Stimulated activated CD8-positive, alpha-beta memory T cell treated with anti-CD3 and anti-CD28 coated beads, Interleukin-2, amount 100 ng/mL, for 1 hour (primary cell): ENCODE data around the gene P2RY14.

Source experiments
- DNase-seq, 2 donors: peaks; one replicate each; pipeline ENCODE4 v3.0.0-alpha.2; 2020; ENCODE audit warnings: low read depth in 2 of 2

Gene P2RY14

DNA sequence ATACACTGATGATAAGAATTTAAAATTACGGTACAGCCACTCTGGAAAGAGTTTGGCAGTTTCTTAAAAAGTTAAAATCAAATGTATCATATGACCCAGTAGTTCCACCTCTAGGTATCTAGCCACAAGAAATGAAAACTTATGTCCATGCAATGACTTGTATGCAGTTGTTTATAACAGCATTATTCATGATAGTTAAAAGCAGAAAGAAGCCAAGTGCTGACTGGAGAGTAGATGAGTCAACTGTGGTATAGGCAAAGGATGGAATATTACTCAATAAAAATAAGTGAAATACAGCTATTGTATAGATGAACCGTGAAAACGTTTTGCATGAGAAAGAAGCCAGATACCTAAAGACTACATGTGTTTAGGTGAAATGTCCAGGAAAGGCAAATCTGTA is 23.4 kb upstream of the P2RY14 start:
- DNase-seq: no peak

DNA sequence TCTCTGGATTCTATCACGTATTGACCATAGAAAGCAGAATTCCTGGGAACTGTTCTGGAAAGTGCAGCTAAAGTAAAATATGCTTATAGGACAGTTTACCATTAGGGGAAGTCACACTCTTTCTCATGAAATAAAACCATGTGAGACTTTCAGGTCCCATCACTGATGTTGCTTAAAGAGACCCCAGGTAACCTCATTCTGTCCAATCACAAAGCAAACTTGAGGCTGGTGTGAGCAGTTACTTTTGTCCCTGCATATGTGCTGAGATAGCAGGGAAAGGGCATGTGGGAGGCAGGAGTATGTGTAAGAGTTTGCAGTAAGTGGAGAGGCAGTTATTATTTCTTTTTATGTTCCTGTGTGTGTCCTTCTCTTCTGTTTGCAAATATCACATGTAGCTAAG is 22.2 kb upstream of the P2RY14 start:
- no peak for DNase-seq

DNA sequence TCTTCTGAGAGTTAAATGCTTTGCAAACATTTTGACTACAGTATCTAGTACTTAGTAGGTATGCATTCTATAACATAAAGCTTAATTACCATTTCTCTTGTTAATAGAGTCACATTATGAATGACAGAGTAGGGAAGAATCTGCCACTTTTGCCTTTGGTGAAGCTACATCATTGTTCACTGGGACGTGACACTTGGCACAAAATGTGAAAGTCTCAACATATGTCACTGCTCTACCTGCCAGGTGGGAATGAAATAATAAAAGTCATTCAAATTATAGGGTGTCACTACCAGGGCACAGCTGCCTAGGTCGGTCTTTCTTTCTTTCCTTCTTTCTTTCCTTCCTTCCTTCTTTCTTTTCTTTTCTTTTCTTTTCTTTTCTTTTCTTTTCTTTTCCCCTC is 20.7 kb upstream of the P2RY14 start:
- no peak for DNase-seq

DNA sequence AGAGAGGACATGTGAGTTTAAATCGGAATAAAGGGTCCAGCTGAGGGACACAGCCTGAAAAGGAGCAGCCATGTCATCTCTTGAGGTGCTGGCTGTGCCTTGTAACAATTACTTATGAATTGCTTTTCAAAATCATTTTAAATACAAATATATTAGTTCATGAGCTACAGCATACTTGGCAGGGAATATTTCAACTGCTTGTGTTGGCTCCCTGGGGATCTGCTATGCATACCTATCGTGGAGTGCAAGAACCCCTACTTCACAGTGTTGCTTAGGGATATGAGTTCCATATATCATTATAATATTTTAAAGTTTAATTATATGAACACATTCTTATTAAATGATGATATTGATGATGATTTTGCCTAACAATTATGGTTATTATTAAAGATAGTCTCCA is 19.1 kb upstream of the P2RY14 start:
- DNase-seq: no peak

DNA sequence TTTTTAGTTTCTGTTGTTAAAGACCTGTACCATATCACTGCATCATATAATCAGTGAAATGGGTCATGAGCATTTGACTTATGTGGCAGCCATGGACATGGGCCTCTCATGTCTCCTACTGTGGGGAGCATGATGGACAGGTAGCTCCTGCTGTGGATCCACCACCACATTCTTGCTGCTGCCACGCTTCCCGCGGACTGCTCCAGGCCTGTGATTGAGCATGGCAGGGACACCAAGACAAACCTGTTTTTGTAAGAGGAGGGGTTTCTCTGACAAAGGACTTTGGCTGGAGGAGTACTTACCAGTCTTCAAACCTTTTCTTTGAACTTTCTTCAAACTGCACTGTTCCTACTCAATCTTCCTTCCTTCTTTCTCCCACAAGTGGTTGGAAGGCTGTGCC is 17.9 kb upstream of the P2RY14 start:
- DNase-seq: no peak

DNA sequence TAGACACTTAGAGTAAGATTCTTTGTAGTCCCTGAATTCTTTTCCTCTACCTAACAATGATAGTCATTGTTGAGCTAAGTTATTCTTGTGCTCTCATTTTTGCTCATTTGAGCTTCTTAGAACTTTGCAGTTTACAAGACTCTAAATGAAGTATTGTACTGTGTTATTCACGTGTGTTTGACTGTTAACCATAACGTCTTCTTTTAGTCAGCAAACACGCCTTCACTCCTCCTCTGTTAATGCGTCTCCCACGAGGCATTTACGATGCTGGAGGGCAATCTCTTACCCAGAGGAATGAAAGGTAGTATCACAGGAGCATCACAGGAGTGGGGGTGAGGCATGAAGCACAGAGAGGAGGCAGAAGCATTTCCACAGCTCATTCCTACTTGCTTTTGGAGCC is 14.8 kb upstream of the P2RY14 start:
- DNase-seq: no peak

DNA sequence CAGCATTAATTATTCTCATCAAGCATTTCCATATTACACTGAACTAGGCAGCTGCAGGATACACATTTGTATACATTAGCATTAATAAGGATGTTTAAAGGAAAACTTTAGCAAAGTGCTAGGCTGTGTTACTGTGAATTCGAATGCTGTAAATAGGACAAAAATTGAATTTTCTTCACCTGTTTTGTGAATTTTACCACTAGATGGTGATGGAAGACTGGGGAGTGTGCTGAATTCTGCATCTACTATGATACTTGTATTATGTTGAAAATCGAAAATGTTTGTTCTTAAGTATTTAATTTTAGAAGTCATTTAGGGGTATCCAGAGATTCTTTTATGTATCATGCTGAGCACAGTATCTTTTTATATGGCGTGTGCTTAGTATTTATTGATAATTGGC is 12.3 kb upstream of the P2RY14 start:
- DNase-seq: no peak

DNA sequence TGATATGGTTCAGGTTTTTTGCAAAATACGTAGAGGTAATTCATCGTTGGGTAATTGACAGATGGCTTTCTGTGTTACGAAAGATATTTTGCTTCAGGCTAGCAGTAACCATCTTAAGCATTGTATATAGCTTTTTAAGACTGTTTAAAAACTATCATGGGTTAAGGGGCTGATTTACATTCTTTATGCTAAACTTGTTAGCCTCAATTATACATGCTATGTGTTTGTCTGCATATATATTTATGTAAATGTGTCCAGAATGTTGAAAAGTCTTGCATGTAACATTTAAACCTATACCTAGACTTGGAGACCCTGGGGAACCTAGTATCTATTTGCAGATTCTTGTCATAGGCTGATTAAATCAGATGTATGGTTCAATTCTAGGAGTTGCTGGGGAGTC is 11.1 kb upstream of the P2RY14 start:
- DNase-seq: no peak

DNA sequence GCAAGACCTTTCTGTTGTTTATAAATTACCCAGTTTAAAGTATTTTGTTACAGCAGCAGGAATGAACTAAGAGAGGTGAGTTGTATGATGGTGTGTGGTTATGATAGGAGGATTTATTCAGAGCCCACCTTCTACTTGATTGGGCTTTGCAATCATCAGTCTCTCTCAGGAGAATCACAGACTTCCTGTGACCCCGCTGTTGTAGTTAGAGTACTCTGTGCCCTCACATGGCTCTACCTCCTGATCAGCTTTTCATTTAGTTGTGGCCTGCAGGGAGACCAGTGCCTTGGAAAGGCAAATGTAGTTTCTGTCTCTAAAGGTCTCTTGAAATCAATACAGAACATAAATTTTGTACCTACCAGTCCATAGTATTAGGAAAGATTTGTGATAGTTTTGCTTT is 7.6 kb upstream of the P2RY14 start:
- no peak for DNase-seq

DNA sequence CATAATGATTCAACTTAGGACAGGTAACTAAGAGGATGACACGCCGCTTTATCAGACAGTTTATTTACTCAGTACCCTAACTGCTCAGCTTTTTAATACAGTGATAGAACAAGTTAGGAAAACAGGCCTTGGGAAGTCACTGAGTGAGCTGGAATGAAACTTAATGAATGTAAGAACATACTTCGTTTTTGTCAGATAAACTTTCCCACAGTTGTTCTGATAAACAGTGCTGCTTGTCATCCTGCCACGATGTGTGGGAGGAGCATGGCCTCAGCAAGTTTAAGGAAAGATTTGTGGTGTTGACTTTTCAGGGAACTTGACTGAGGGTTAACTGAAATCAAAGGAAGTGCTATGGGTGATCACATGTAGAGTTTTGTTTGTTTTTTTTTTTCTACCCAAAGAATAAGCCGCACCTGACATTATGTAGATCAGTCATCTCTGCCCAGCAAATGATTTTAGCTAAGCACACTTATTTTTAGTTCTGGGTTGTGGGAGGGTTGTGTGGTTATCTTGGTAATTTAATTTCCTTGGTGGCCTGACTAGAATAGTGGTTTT is 5.6 kb upstream of the P2RY14 start:
- no peak for DNase-seq

DNA sequence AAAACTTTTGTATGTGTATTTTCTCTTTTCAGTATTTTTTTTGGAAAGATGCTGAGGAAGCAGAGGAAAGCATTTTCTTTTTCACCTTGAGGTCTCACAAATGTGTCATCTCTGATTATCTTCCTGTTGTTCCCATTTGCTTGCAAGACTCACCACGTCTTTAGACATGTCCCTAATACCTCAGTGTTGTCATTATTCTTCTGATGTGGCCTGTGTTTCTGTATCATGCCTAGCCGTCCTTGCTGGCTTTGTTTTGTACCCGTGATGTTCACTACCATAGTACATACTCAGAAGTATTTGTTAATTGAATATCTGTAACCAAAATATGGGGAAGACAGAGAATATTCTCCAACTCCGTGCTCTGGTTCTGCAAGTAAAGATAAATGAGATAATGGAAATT is 5.0 kb upstream of the P2RY14 start:
- DNase-seq: no peak

DNA sequence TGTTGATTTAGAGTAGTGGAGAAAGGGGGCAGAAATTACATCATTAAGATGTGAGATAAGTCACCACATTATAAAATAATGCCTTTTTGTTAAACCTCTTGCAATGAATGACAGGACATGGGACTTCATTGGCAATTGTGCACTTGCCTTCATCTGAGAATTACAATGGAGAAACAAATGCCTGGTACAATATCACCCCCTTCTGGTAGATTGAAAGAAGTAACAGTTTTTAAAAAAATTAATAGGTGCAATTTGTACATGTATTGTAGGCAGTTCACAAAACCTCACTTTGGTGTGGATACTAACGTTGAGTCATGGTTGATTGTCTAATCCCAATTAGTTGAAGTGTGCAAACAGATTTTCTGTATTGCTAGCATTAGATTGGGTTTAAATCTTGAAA is 4.6 kb upstream of the P2RY14 start:
- no peak for DNase-seq

DNA sequence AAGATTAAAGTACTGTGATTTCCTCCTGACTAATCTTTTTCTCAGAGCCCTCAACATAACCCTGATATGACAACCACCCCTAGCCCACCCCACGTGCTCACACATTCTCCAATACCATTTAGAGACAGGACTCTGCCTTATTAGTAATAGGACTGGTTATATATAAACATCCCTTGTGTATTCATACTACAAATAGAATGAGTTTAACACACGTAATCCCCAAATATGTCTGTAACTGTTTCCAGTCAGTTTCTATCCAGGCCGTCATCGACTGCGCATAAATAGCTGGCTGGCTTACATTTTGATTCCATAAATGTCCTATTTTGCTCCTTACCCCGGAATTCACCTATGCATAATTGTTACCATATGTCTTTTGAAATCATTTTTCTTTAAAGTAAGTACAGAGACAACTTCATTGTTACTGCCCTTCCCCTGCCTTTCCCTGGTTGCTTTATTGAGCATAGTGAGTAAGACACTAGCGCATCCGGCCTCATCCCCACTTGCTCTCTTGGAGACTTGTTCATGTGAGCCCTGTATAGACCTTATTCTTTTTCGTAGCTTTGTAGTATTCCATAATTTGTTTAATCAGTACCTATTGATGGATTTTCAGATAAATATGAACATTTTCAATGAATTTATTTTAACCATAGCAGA is 3.5 kb upstream of the P2RY14 start:
- no peak for DNase-seq

DNA sequence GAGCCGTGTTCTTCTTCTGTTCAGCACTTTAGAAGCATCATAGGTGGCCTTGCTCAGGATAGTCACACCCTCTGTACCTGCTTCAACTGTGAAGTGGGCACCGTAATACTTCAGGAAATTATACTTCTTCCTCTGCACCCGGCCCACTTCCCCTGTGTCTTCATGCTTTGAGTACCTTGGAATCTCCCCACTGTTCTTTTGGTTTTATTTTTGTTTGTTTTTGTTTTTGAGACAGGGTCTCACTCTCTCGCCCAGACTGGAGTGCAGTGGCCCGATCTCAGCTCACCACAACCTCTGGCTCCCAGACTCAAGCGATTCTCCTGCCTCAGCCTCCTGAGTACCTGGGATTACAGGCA is 1.7 kb downstream of the P2RY14 start:
- no peak for DNase-seq

DNA sequence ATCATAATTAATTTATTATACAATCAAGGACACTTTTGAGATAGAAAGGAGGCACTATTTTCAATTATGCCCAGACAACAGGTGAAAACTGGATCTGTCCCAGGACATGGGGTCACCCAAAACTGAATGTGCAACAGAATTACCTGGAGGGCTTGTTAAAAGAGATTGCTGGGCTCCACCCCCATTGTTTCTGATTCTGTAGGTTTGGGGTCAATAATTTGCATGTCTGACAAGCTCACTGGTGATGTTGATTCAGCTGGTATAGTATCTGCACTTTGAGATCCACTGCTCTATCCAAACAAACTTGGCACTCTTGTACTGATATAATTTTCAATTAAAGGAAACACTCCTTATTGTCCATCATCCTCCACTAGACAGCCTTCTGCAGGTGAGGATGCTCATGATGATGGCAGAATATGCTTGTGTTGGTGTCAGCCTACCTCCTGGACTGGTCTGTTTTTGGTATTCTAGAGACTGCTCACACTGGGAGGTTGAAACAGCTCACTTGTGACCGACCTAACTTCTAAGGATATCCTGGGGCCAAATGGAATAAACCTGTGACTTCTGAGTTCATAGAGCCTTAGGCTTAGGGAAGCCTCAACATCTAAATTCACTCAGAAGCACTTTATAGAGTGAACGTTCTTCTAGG is 2.2 kb downstream of the P2RY14 start:
- DNase-seq: no peak

DNA sequence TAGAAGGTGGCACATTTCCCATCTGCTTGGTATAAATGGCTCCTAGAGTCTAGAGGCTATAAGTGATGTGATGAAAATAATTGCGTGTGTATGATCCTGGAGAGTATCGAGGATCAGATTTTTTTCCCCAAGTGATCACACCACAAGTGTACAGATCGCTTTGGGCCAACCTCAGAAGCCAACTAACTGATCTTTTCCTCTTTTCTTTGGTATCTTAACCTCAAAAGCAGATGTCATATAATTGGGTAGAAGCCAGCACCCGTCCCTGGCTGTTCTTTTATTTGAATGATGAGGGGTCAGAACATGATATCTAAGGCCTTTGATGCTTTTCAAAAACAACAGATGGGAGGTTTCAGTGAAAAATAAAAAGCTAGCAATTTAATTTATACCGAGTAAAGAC is 3.3 kb downstream of the P2RY14 start:
- no peak for DNase-seq

DNA sequence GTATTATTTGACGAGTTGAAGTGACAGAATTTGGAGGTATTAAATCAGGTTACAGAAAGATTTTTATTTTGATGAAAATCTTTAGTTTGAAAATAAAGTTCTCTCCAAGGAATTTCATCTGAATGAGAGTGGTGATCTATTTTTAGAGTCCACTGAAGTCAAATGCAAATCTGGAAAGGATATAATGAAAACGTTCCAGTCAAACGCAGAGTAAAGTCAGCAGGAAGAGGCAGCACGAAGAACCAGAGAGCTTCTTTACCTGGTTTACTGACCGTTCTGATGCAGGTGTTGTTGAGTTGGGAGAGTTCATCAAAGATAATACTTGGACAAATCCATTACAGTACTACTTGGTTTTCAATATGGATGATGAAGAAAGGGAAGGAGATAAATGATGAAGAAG is 8.7 kb downstream of the P2RY14 start:
- no peak for DNase-seq

DNA sequence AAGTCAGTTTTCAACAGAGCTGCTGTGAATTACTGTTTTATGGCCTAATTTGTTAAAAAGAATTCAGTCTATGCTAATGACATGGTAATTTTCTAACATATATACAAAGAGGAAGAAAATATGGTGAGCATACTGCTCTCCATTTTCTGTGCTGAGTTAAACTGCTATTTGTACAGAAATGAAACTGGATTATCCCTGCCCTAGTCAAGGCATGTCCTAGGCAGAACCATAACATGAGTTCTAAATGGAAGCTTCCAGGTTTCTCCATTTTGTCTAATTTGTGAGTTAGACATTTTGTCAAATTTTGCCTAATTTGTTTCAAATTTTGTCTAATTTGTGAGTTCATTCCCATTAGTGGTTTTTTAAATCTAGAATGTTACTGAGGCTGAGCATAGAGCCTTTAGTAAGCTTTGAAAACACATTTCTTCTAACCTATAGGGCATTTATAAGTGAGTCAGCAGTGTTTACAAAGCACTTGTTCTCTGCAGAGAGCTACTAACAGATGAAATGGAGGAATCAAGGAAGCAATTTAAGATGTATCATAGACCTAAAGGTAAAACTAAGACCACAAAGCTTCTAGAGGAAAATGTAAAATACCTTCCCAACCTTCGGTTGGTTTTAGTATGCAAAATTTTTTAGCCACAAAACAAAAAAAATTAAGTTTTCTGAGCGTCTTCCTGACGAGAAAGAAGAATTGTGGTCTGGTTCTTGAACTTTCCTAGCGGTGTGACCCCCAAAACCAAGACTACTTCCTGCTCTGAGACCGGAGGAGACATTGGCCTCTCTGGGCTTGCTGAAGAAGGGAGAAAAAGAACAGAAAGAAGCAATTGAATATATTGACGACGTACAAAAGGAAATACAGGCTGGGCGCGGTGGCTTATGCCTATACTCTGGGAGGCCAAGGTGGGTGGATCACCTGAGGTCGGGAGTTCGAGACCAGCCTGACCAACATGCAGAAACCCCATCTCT is 9.8 kb downstream of the P2RY14 start:
- DNase-seq: no peak

DNA sequence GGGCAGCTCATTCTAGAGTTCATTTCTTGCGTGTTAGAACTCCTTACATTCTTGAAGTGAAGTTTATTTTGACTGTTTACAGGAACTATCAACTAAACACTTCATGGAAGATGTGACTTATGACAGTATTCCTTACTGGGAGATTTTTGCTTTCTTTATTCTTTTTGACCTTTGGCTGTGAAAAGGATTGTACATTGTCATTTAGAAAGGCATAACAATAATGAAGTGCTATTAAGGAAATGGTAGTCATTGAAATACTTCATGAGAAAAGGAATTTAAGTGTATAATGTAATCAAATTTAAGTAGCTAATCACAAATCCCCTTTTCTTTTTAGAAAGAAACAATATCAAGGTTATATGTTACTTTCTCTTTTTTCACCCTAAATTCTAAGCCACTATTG is 11.3 kb downstream of the P2RY14 start:
- DNase-seq: no peak

DNA sequence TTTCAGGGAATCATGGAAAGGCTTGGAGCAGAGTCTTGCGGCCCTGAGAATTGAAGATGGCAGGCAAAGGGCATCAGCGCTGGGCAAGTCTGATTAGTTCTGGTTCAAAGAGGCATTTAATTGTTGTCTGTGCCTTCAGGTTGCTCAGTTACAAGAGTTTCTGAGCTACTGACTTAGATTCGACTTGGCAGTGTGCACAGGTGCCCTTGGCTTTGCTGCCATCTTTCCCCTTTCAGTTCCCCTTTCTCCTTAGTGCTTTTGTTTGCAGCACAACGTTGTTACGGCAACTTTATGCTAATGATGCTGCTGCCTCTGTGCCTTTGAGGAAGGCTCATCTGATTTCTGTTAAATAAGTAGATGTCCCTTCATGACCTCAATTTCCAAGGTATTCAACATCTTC is 12.5 kb downstream of the P2RY14 start:
- DNase-seq: no peak

DNA sequence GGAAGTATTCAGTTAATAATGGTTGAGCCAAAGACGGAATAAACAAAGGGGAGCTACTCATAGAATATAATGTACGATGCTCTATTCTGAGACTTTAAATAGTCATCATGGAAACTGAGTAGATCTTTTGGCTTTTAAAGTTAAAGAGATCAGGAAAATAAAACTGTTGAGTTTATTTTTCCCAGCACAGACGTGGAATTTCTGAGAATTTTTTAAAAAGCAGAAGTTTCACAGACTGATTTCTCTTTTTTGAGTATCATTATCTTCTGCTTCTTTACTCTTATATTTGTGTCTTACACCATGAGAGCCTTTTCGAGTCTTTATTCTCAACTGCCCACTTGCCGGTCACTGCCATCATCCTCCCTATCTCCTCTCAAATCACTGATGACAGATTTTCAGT is 13.2 kb downstream of the P2RY14 start:
- DNase-seq: no peak

DNA sequence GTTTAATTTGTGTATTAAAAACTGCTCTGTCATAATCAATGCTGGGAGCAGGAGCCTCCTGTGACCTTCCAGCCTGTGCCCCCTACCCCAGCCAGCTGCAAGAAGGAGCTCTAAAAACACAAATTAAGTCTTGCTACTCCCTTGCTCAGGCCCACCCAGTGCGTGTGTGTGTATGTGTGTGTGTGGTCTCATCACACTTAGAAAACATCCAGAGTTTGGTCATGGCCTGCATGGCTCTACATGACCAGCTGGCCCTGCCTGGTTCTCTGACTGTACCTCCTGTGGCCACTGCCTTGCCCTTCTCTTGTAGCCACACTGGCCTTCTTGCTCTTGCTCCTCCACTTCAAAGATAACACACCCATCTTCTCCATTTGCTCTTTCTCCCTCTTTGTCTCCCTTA is 13.7 kb downstream of the P2RY14 start:
- no peak for DNase-seq
